ENCODE results near the gene COL4A2.

DNA sequence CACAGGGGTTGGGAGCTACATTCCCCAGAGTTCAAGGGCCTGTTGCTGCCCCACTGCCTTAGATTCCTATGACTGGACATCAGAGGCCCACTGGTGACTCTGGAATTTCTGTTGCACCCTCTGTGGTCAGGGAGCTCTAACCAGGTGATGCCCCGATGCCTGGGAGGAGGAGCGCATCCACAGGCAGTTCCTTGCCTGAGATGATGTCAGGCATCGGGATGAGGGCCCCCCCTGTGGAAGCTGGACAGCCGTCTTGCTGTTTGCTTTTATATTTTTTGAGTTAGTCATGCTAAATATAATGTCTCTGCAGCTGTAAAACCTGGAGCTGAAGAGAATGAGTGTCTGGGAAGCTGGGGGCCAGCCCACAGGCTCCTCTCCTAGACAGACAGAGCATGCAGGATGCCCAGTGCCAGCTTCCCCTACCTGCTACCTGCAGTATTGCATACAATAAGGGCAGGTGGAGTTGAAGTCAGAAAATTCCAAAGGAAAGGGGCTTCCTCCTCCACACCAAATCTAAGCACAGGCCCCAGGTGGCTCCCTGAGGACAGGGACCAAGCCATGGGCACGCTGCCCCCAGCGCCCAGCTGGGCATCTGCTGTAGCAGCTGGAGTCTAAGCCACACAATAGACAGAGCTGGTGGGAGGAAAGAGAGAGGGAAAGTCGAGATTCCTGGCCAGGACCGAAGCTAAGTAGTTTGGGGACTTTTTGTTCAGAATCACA is 16.2 kb downstream of the COL4A2 start:
- no peak for TF ChIP-seq CTCF (IDR thresholded peaks at IDR 0.05)
- no peak for TF ChIP-seq POLR2A (IDR thresholded peaks at IDR 0.05)

Data from suprapubic skin (tissue), 3 donors.